ENCODE measurements around the gene CDC42BPB.

GRCh38 chr14:102898298-102898697 lies 159.1 kb downstream of the CDC42BPB start:
- TF ChIP-seq CTCF (tag by site-specific recombination; IDR thresholded peaks at IDR 0.05) (no peak), ZNF146 (tag by site-specific recombination; IDR thresholded peaks at IDR 0.05) (no peak), ZNF121 (tag by site-specific recombination; IDR thresholded peaks at IDR 0.05) (no peak), ZNF548 (tag by site-specific recombination; IDR thresholded peaks at IDR 0.05) (no peak), KLF16 (tag by site-specific recombination; IDR thresholded peaks at IDR 0.05) (no peak)
